ENCODE data around the gene TTLL11.

- TF ChIP-seq CTCF (conservative IDR thresholded peaks at IDR 0.05; ENCODE audit: low read depth in 2 of 2): no peak
- TF ChIP-seq EZH2 (IDR thresholded peaks at IDR 0.05; ENCODE audit: low read depth, unreplicated experiment): no peak
- TF ChIP-seq ETS1 (IDR thresholded peaks at IDR 0.05): no peak
- no peak for TF ChIP-seq POLR2AphosphoS5 (IDR thresholded peaks at IDR 0.05; ENCODE audit: low read depth)
- no peak for TF ChIP-seq EZH2phosphoT487 (IDR thresholded peaks at IDR 0.05; ENCODE audit: unreplicated experiment)
- no peak for TF ChIP-seq CREB1 (CRISPR knock-in tag; IDR thresholded peaks at IDR 0.05; ENCODE audit: low read depth)
- TF ChIP-seq JUNB (IDR thresholded peaks at IDR 0.05; ENCODE audit: unreplicated experiment): no peak
- TF ChIP-seq REST (IDR thresholded peaks at IDR 0.05; ENCODE audit: unreplicated experiment): no peak
- TF ChIP-seq ZNF331 (CRISPR knock-in tag; IDR thresholded peaks at IDR 0.05; ENCODE audit: low read depth): no peak
- TF ChIP-seq NANOG (IDR thresholded peaks at IDR 0.05; ENCODE audit: borderline replicate concordance): no peak
These were observed 242.7 kb downstream of the TTLL11 start for GRCh38 chr9:121850366-121850765.
